HG03175 (cell line): ENCODE results near the gene CCDC12.

Experiments
- ATAC-seq: cut with Tn5 transposase; IDR thresholded peaks from one replicate; pipeline ENCODE4 v1.9.1; 2021; ENCODE audit warnings: mild to moderate bottlenecking, moderate library complexity; ENCODE audit not compliant: unreplicated experiment

The CCDC12 gene

GRCh38 chr3:46908986-46909534, 67.5 kb downstream of the CCDC12 start:
- no peak for ATAC-seq

GRCh38 chr3:46908294-46908985, 68.1 kb downstream of the CCDC12 start:
- no peak for ATAC-seq

GRCh38 chr3:46907960-46908293, 68.6 kb downstream of the CCDC12 start:
- no peak for ATAC-seq

GRCh38 chr3:46907271-46907670, 69.3 kb downstream of the CCDC12 start:
- no peak for ATAC-seq

- no peak for ATAC-seq
These were observed 70.0 kb downstream of the CCDC12 start for GRCh38 chr3:46906471-46907058.

- no peak for ATAC-seq
These were observed 70.7 kb downstream of the CCDC12 start for GRCh38 chr3:46905661-46906451.

- no peak for ATAC-seq
These were observed 71.4 kb downstream of the CCDC12 start for GRCh38 chr3:46905213-46905560.

GRCh38 chr3:46904303-46905212, 72.0 kb downstream of the CCDC12 start:
- no peak for ATAC-seq

- no peak for ATAC-seq
These were observed 72.9 kb downstream of the CCDC12 start for GRCh38 chr3:46903341-46904302.

- ATAC-seq, result no peak
These were observed 74.3 kb downstream of the CCDC12 start for GRCh38 chr3:46902188-46902631.

- ATAC-seq, result no peak
These were observed 74.9 kb downstream of the CCDC12 start for GRCh38 chr3:46901591-46902187.

GRCh38 chr3:46901061-46901460, 75.5 kb downstream of the CCDC12 start:
- no peak for ATAC-seq

- no peak for ATAC-seq
These were observed 76.2 kb downstream of the CCDC12 start for GRCh38 chr3:46900356-46900755.

GRCh38 chr3:46900007-46900292, 76.6 kb downstream of the CCDC12 start:
- no peak for ATAC-seq

- ATAC-seq, result no peak
These were observed 77.2 kb downstream of the CCDC12 start for GRCh38 chr3:46899151-46900006.

GRCh38 chr3:46898321-46899150, 78.0 kb downstream of the CCDC12 start:
- ATAC-seq, result no peak

- no peak for ATAC-seq
These were observed 78.7 kb downstream of the CCDC12 start for GRCh38 chr3:46897829-46898320.

- ATAC-seq, result no peak
These were observed 79.5 kb downstream of the CCDC12 start for GRCh38 chr3:46897031-46897430.
